C4-2B (cell line): ENCODE results near the gene SMKR1.

Source experiments
- CTCF ChIP-seq: fragments of 450-650 bp; conservative IDR thresholded peaks from 2 replicates; pipeline ENCODE4 v1.5.1; 2017; ENCODE audit warnings: mild to moderate bottlenecking
- ZFX ChIP-seq: fragments of 450-650 bp; IDR thresholded peaks from 2 replicates; pipeline ENCODE4 v1.6.1; 2017

GRCh38 chr7:129517931-129518330 lies 15.6 kb downstream of the SMKR1 start:
- TF ChIP-seq CTCF (no peak), ZFX (no peak)
